A549 treated with CpdA at 1 μM for 4 hours (cell line): ENCODE data around the gene CITED1. TPM values are rescaled to one million over a fixed set of nuclear protein-coding genes. Genes with fewer than 3 reads are reported as not detected.

Experiments
- total RNA-seq: library from RNA; stranded (reverse); fragments of 200-300 nt; extraction: Qiagen RNA extraction; gene quantifications from 5 replicates; pipeline ENCODE4 v1.2.3, GENCODE V29; 2022; ENCODE audit warnings: low read depth

Gene CITED1
- 0.77 to 1.1 TPM (median 0.92 TPM) in 5 replicates for total RNA-seq

GRCh38 chrX:72305286-72306084 lies at the start of gene CITED1:
TSS of gene CITED1 (minus strand) at chrX:72305914. CDS start at chrX:72302869, 3,045 bp downstream.

Other genes with a start within 250 kb of the CITED1 start
- gene RTL5, start 174.0 kb downstream of the CITED1 start, total RNA-seq: 2.3 to 2.6 TPM (median 2.5 TPM) in 5 replicates
- 34.2 to 72.4 TPM (median 37.4 TPM) in 5 replicates for gene PIN4, start 124.2 kb downstream of the CITED1 start, total RNA-seq
- 11.5 to 17.5 TPM (median 12.8 TPM) in 5 replicates for gene ERCC6L, start 66.9 kb downstream of the CITED1 start, total RNA-seq
- gene RPS4X, start 28.7 kb downstream of the CITED1 start, total RNA-seq: 1,492 to 2,310 TPM (median 1,615 TPM) in 5 replicates